Loucy (cell line): ENCODE data around the gene STX19.

Source experiments
- H2AFZ ChIP-seq: fragments of 200-600 bp; sonication (generic); 2 replicates; pipeline ENCODE4 v1.6.0; 2016; ENCODE audit warnings: antibody characterized with exemption, mild to moderate bottlenecking, low read length, moderate library complexity
- H3F3A ChIP-seq: fragments of 200-600 bp; 2 replicates; pipeline ENCODE4 v1.6.0; 2016; ENCODE audit warnings: antibody characterized with exemption, low read depth, mild to moderate bottlenecking
- H3K27me3 ChIP-seq: fragments of 200-600 bp; sonication (generic); 2 replicates; pipeline ENCODE4 v1.6.1; 2014; ENCODE audit warnings: low read length, mild to moderate bottlenecking; ENCODE audit not compliant: insufficient read depth, poor library complexity, severe bottlenecking
- H3K36me3 ChIP-seq: fragments of 200-600 bp; sonication (generic); 2 replicates; pipeline ENCODE4 v1.6.1; 2016; ENCODE audit warnings: low read length; ENCODE audit not compliant: insufficient read depth
- H3K4me1 ChIP-seq: fragments of 200-600 bp; sonication (generic); 2 replicates; pipeline ENCODE4 v1.5.1; 2014; ENCODE audit warnings: low read length, mild to moderate bottlenecking; ENCODE audit not compliant: insufficient read depth, poor library complexity, severe bottlenecking
- H3K4me2 ChIP-seq: fragments of 200-600 bp; sonication (generic); 2 replicates; pipeline ENCODE4 v1.6.0; 2014; ENCODE audit warnings: antibody characterized with exemption, low read length, low read depth, mild to moderate bottlenecking; ENCODE audit not compliant: poor library complexity, severe bottlenecking
- H3K4me3 ChIP-seq: fragments of 200-600 bp; sonication (generic); 2 replicates; pipeline ENCODE4 v1.5.1; 2014; ENCODE audit warnings: low read length, mild to moderate bottlenecking, mixed read lengths; ENCODE audit not compliant: poor library complexity, severe bottlenecking
- H3K79me2 ChIP-seq: fragments of 200-600 bp; sonication (generic); 2 replicates; pipeline ENCODE4 v1.6.1; 2014; ENCODE audit warnings: low read length; ENCODE audit not compliant: insufficient read depth
- H3K9ac ChIP-seq: fragments of 200-600 bp; sonication (generic); 2 replicates; pipeline ENCODE4 v1.6.0; 2014; ENCODE audit warnings: mild to moderate bottlenecking, low read depth, low read length, moderate library complexity; ENCODE audit not compliant: poor library complexity, severe bottlenecking
- H3K9me2 ChIP-seq: fragments of 200-600 bp; sonication (generic); replicated peaks from 2 replicates; pipeline ENCODE4 v1.6.1; 2016; ENCODE audit warnings: low read depth, low read length, mixed read lengths
- H3K9me3 ChIP-seq: fragments of 200-600 bp; sonication (generic); 2 replicates; pipeline ENCODE4 v1.6.1; 2014; ENCODE audit warnings: mild to moderate bottlenecking, antibody characterized with exemption, low read length, low read depth; ENCODE audit not compliant: insufficient read depth
- H4K20me1 ChIP-seq: fragments of 200-600 bp; sonication (generic); 2 replicates; pipeline ENCODE4 v1.6.0; 2014; ENCODE audit warnings: antibody characterized with exemption, low read length, mild to moderate bottlenecking; ENCODE audit not compliant: insufficient read depth, poor library complexity, severe bottlenecking
- EZH2phosphoT487 ChIP-seq: fragments of 200-600 bp; IDR thresholded peaks from 2 replicates; pipeline ENCODE4 v1.6.1; 2018; ENCODE audit warnings: antibody characterized with exemption, mild to moderate bottlenecking, moderate library complexity, borderline replicate concordance
- TF ChIP-seq, protein P1 (sequence below): fragments of 200-600 bp; sonication (generic); conservative IDR thresholded peaks from 2 replicates; pipeline ENCODE4 v1.5.1; 2014; ENCODE audit warnings: mild to moderate bottlenecking, antibody characterized with exemption, low read length

The STX19 gene

DNA sequence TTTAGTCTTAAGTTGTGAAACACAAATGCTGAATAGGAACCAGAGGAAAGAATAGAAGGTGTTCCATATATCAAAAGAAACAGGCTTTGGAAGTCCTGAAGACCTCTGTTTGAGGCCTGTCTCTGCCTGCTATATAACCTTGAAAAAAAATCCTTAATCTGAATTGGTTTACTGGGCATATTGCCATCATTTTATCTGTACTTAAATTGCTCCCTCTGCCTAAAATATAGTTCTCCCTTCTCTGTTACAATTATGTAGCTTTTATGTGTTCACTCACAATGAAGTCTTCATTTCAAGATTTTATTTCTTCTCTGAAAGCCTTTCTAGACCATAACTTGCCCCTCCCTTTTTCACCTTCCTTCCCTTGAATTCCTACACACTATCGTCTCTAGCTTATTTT, 27.2 kb downstream of the STX19 start:
- Histone ChIP-seq H3K9ac (no peak overlapping the region), H3K36me3 (no peaks in the 10 kb centered on the region), H3K9me3 (no peaks in the 10 kb centered on the region), H3K9me2 (no peaks in the 10 kb centered on the region), H4K20me1 (no peaks in the 10 kb centered on the region), H3K4me1 (no peaks in the 10 kb centered on the region), H3K79me2 (no peaks in the 10 kb centered on the region), H2AFZ (no peak overlapping the region), H3K27me3 (no peaks in the 10 kb centered on the region), H3F3A (no peaks in the 10 kb centered on the region), H3K4me2 (no peak overlapping the region), H3K4me3 (no peak overlapping the region)
- TF ChIP-seq, protein P1, sequence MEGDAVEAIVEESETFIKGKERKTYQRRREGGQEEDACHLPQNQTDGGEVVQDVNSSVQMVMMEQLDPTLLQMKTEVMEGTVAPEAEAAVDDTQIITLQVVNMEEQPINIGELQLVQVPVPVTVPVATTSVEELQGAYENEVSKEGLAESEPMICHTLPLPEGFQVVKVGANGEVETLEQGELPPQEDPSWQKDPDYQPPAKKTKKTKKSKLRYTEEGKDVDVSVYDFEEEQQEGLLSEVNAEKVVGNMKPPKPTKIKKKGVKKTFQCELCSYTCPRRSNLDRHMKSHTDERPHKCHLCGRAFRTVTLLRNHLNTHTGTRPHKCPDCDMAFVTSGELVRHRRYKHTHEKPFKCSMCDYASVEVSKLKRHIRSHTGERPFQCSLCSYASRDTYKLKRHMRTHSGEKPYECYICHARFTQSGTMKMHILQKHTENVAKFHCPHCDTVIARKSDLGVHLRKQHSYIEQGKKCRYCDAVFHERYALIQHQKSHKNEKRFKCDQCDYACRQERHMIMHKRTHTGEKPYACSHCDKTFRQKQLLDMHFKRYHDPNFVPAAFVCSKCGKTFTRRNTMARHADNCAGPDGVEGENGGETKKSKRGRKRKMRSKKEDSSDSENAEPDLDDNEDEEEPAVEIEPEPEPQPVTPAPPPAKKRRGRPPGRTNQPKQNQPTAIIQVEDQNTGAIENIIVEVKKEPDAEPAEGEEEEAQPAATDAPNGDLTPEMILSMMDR: no peak
- no peak for TF ChIP-seq EZH2phosphoT487

DNA sequence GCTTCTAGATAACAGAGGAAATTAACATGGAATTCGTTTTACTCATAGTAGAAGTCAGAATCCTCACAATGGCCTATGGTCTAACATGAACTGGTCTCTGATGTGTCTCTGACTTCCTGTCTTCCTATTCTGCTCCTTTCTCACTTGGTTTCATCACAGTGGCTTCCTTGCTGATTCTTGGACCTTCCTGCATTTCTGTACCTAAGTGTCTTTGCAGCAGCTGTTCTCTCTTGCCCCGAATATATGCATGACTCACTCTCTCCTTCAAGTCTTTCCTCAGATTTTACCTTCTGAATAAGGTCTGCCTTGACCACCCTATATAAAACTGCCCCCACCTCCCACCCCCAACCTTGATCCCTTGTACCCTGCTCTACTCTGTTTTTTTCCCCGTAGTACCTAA, 34.3 kb downstream of the STX19 start:
- Histone ChIP-seq H3F3A (no peaks in the 10 kb centered on the region), H3K9me2 (no peaks in the 10 kb centered on the region)

DNA sequence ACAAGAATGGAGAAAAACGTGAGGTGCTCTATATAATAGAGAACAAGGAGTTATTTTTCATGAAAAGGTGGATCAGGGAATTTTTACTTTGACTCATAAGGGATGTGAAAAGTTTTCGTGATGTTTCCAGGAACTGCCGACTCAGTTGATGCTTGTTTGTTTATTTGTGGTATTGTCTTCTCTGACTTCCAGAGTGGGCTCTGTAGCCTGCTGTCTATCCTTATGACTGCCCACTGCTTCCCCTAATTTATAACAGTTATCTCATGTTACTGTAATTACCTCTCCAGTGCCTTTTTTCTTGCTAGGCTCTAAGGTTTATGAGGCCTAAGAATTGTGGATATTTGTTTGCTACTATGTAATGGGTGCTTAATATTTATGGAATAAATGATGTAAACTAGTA, 36.2 kb downstream of the STX19 start:
- no peaks in the 10 kb centered on the region for H3K9me3 ChIP-seq
- TF ChIP-seq, protein P1: no peak
- TF ChIP-seq EZH2phosphoT487: no peak
- peaks cover 5% of the 10 kb centered on the region for H3K4me1 ChIP-seq
- no peaks in the 10 kb centered on the region for H3K27me3 ChIP-seq
- no peaks in the 10 kb centered on the region for H3K36me3 ChIP-seq
- H3K79me2 ChIP-seq: peaks cover 3% of the 10 kb centered on the region; the same call in 1 of the 2 replicates
- no peak overlapping the region for H2AFZ ChIP-seq
- no peaks in the 10 kb centered on the region for H3F3A ChIP-seq
- H3K9ac ChIP-seq: no peak overlapping the region
- H3K9me2 ChIP-seq: no peaks in the 10 kb centered on the region
- no peaks in the 10 kb centered on the region for H4K20me1 ChIP-seq
- H3K4me2 ChIP-seq: no peak overlapping the region
- no peak overlapping the region for H3K4me3 ChIP-seq

More for the DNA sequence above, 34.3 kb downstream of the STX19 start:
- Histone ChIP-seq H3K9ac (no peak overlapping the region), H3K79me2 (peaks cover 3% of the 10 kb centered on the region; the same call in 1 of the 2 replicates), H3K36me3 (no peaks in the 10 kb centered on the region), H3K4me3 (no peak overlapping the region), H3K9me3 (no peaks in the 10 kb centered on the region), H2AFZ (no peak overlapping the region), H3K4me1 (peaks cover 5% of the 10 kb centered on the region), H4K20me1 (no peaks in the 10 kb centered on the region), H3K4me2 (no peak overlapping the region), H3K27me3 (no peaks in the 10 kb centered on the region)
- TF ChIP-seq, protein P1: no peak
- TF ChIP-seq EZH2phosphoT487: no peak
